Hippocampal formation (tissue), 2 donors: Measurements from ENCODE around the gene RNF40.
A peak's percentile ranks its signal among the peaks of the same experiment; 100 is the strongest.

Source experiments
- DNase-seq, 2 donors: peaks; one replicate each; lab custom pipeline; 2025; lab: John Stamatoyannopoulos, UW

Gene RNF40

GRCh38 chr16:30762991-30763725 lies 1.0 kb downstream of the RNF40 start:
- no peak for DNase-seq

DNA sequence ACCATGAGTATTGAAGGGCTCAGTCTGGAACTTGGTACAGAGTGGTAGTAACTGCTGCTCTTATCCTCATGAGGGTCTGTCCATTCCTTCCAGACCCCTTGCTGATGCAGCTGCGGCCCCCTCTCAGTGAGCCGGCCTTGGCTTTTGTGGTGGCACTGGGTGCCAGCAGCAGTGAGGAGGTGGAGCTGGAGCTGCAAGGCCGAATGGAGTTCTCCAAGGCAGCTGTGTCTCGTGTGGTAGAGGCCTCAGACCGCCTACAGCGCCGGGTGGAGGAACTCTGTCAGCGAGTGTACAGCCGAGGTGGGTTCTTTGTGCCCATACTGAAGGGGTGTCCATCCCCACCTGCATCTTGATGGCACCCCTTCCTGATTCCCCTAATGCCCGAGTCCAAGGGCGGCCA lies 2.0 kb downstream of the RNF40 start:
- no peak for DNase-seq

GRCh38 chr16:30764816-30765465 lies 2.8 kb downstream of the RNF40 start:
- DNase-seq: no peak

GRCh38 chr16:30766206-30766932 lies 4.2 kb downstream of the RNF40 start:
- DNase-seq: no peak

- no peak for DNase-seq
Measured at GRCh38 chr16:30766933-30767284, 4.8 kb downstream of the RNF40 start.

DNA sequence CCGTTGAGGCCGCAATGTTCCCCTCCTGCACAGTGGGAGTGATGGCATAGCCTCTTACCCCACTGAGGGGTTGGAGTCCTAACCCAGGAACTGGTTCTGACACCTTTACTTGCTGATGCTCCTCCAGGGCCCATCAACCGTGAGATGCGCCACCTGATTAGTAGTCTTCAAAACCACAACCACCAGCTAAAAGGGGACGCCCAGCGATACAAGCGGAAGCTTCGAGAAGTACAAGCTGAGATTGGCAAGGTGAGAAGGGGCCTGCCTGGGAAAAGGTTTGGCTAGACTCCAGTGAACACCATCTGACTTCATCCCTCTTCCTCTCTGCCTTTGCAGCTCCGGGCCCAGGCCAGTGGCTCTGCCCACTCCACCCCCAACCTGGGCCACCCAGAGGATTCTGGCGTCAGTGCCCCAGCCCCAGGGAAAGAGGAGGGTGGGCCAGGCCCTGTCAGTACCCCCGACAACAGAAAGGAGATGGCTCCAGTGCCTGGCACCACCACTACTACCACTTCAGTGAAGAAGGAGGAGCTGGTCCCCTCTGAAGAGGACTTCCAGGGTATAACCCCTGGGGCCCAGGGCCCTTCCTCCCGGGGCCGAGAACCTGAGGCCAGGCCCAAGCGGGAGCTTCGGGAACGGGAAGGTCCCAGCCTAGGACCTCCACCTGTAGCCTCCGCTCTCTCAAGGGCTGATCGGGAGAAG lies 5.8 kb downstream of the RNF40 start:
- no peak for DNase-seq

DNA sequence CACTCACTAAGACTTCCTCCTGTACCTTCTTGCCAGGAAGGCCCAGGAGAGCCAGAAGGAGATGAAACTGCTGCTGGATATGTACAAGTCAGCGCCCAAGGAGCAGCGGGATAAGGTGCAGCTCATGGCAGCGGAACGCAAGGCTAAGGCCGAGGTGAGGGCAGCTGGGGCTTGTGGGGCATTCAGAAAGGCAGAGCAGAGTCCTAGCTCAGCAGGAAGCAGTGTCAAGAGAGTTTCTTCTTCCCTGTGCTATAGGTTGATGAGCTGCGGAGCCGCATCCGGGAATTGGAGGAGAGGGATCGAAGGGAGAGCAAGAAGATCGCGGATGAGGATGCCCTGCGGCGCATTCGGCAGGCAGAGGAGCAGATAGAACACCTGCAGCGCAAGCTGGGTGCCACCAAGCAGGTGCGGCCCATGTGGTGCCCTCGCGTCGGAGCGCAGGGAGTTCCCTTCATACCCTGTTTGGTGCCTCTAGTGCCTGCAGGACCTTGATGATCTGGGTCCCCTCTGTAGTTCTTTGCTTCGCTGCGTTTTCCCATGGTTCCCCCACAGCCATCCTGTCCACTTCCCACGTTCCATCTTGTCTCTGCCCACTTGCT lies 6.6 kb downstream of the RNF40 start:
- no peak for DNase-seq

- DNase-seq: no peak
Measured at GRCh38 chr16:30769379-30770089, 7.4 kb downstream of the RNF40 start.

DNA sequence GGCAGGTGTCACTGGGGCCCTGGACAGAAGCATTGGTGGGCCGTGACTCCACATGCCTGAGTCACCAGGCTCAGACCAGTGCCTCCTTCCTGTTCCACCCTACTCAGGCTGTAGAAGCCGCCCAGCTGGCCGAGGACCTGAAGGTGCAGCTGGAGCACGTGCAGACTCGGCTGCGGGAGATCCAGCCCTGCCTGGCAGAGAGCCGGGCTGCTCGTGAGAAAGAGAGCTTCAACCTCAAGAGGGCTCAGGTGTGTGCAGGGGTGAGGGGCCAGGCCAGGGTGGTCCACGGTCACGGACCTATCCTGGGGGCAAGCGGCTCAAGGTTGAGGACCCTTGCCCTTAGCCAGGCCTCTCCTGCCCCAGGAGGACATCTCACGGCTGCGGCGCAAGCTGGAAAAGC lies 9.6 kb downstream of the RNF40 start:
- no peak for DNase-seq

- no peak for DNase-seq
Measured at GRCh38 chr16:30773826-30774225, 11.7 kb downstream of the RNF40 start.

DNA sequence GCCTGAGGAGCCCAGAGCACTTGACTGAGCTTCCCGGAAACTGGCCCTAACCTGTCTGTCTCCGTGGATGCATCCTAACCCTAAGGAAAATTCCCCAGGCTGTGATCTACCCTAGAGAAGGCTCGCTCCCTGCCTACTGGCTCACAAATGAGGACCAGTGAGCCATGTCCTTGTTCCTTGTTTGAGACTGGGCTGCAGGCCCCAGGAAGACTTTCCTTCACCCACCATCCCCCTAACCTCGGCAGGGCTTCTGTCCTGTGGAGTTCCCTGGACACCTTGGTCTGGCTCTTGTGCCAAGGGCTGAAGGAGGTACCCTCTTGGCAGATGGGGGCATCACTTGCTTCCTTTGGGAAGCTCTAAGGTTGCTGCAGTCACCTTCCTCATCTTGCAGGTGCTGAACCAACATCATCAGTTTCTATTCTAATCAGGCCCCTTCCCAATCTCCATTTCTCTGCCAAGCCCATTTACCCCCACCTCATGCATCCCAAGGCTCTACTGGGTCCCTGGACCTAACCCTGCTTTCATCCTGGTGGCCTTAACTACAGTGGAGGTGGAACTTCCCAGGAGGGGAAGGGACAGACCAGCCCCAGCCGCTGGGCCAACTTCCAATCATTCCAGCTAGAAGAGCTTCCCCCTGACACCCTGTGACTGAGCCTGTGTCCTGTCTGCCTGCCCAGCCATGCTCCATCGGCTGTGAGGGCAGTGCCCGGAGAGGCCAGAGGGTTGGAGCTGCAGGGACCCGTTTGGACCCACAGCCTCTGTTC lies 12.4 kb downstream of the RNF40 start:
- DNase-seq: no peak

DNA sequence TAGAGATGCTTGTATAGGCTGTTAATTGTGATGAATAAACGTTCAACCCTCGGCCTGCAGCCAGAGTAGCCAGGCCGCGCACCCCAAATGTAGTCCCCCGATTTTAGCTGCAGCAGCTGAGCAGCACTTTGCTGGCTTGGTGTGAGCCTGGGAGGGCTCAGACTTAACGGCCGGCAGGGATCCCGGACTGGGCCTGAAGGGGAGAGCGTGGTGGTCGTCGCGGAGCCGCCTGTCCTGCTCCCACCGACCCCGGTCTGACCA lies 12.9 kb downstream of the RNF40 start:
- no peak for DNase-seq

GRCh38 chr16:30775392-30776188 lies 13.5 kb downstream of the RNF40 start:
- peak; percentile 75 to 76 for DNase-seq

DNA sequence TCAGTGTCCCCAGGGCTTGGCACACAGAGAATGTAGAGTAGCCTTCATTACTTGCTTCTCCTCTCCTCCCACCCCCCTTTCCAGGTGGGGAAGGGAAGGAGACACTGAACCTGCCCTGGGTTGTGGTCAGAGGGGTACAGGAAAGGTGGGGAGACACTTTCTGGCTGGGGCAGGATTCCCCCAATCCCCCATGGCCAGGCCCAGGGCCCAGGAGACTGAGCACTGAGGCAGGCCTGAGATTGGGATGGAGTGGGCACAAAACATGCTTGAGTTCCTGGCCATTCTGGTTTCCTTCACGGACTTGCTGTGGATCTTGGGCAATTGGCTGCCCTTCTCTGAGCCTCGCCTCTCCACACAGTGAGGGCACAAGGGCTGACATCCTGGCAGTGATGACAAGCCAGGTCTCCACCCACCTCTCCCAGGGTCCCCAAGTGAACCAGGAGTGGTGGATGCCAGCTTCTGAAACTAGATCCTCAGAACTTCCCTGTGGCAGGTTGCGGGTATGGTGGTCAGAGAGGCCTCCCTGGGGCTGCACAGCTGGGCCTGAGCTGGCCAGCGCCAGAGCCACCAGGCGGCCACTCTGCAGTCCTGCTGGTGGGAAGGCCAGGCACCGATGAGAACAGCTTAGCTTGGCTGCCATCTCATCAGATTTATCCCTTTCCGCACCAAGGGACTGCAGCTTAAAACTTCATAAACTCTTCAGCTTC lies 15.6 kb downstream of the RNF40 start:
- DNase-seq: no peak

DNA sequence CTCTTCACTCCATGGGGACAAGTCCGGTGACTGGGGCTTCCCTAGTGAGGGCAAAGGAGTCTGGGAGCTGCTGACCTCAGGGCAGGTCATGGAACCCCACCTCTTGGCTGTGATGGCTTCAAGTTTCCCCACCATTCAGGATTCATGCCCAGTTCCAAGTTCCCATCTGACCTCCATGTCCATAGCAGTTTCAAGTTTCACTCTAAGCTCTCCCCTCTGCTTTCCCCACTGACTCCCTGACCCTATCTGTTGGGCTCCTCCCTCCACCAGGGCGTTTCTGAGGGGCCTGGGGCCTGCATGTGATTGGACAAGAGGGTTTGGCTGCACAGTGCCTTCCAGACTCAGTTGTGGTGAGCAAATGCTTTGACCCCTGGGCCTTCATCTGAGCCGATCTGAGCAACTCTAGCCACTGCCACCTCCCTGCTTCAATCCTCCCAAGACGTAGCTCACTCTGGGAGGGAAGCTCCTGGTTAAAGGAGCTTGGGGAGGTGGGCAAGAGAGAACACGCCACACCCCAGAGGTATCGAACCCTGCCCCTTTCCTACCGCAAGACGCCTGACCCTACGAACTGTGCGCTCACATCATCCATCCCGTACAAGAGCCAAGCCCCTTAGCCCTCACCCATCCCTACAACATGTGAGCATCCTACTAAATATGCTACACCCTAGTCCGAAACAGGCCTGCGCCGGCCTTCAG lies 16.6 kb downstream of the RNF40 start:
- DNase-seq: no peak

DNA sequence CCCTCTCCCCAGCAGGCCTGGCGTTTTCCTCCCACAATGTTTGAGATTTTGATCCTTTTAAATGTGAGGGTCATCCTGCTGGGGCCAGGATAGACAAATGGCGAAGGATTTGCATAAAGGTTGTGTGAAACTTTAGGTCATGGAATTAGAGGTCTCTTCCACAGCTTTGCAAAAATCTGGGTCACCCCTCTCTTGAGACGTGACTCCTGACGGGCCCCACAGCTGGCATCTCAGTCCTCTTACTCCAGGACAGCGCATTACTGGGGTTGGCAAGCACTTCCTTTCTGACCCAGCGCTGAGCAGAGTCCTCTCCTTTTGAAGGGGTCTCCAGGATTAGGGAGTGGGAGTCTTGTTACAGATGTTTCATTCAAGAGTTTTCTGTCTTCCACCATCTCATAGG lies 17.5 kb downstream of the RNF40 start:
- DNase-seq: no peak

- DNase-seq: no peak
Measured at GRCh38 chr16:30780021-30780420, 17.9 kb downstream of the RNF40 start.

DNA sequence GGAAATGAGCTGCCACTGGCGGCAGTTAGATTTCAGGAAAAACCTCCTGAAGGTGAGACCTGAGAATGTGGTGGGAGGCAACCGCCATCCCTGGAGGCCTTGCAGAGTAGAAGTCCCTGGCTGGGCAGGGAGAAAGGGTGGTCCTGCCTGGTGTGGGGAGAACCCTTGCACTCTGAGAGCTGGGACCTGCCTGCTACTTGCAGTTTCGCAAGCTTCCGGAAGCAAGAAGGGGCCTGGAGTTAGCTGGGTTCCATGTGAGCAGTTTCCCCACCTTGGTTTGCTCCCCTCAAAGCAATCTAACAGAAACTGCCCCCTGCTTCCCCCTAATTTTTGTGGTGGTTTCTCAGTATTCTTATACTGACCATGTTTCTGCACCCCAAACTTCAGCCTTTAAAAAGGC lies 18.4 kb downstream of the RNF40 start:
- no peak for DNase-seq
